Panc1 (cell line): ENCODE results near the gene GSDMA. TPM values are rescaled to one million over a fixed set of nuclear protein-coding genes. Genes with fewer than 3 reads are reported as not detected.

Source experiments
- ATAC-seq: fragments of 200-7000 bp; cut with Tn5 transposase; 2 replicates; pipeline ENCODE4 v1.9.1; 2020; ENCODE audit warnings: mild to moderate bottlenecking, moderate library complexity
- BruUV-seq: library from RNA; stranded (reverse); fragments of 400-500 nt; replicated peaks from 2 replicates; lab custom pipeline; 2021; lab: Mats Ljungman, UMichigan
- CTCF ChIA-PET: fragments of 300-600 bp; sonication (Branson Sonifier 250); formaldehyde crosslinking; loops from one replicate; lab custom pipeline; 2022; ENCODE audit warnings: antibody characterized with exemption; lab: Charles Lee
- POLR2A ChIA-PET: fragments of 300-600 bp; sonication (Branson Sonifier 250); formaldehyde crosslinking; loops from one replicate; lab custom pipeline; 2022; ENCODE audit warnings: antibody characterized with exemption; lab: Charles Lee
- DNase-seq: peaks from one replicate; pipeline ENCODE4 v3.0.0-alpha.2; 2010; ENCODE audit warnings: low read depth, low spot score
- H3K27ac ChIP-seq: 2 replicates; pipeline ENCODE4 v1.5.1; 2011; ENCODE audit warnings: mild to moderate bottlenecking, low read length, inconsistent platforms
- H3K27me3 ChIP-seq: fragments of 200-500 bp; sonication (Bioruptor generic); 2 replicates; pipeline ENCODE4 v1.6.0; 2014; ENCODE audit warnings: low read length, inconsistent platforms; ENCODE audit not compliant: control insufficient read depth, insufficient read depth
- H3K36me3 ChIP-seq: fragments of 200-500 bp; sonication (Bioruptor generic); 2 replicates; pipeline ENCODE4 v1.5.1; 2014; ENCODE audit warnings: inconsistent platforms, mild to moderate bottlenecking, low read length, moderate library complexity; ENCODE audit not compliant: control insufficient read depth, insufficient read depth
- H3K4me1 ChIP-seq: 2 replicates; pipeline ENCODE4 v1.5.1; 2011; ENCODE audit warnings: inconsistent platforms, mild to moderate bottlenecking, low read length, moderate library complexity; ENCODE audit not compliant: control insufficient read depth, insufficient read depth
- H3K4me3 ChIP-seq, 2 experiments: 2 replicates each; pipeline ENCODE4 v1.5.1; 2011 to 2012; ENCODE audit warnings: low read depth in 2 of 2, low read length in 2 of 2, mild to moderate bottlenecking in 2 of 2, inconsistent platforms in 1 of 2, moderate library complexity in 1 of 2
- H3K9me3 ChIP-seq: fragments of 200-500 bp; sonication (Bioruptor generic); 2 replicates; pipeline ENCODE4 v1.5.1; 2014; ENCODE audit warnings: low read depth, mild to moderate bottlenecking, inconsistent platforms, low read length, moderate library complexity; ENCODE audit not compliant: control insufficient read depth, insufficient read depth
- POLR2AphosphoS5 ChIP-seq: IDR thresholded peaks from 2 replicates; pipeline ENCODE4 v1.6.1; 2012; ENCODE audit warnings: mild to moderate bottlenecking, low read depth, low read length, moderate library complexity
- SIN3A ChIP-seq: IDR thresholded peaks from 2 replicates; pipeline ENCODE4 v1.6.1; 2012; ENCODE audit warnings: low read depth, mild to moderate bottlenecking, low read length, moderate library complexity, borderline replicate concordance; ENCODE audit not compliant: insufficient read depth
- TCF7L2 ChIP-seq: IDR thresholded peaks from 2 replicates; pipeline ENCODE4 v1.6.1; 2011; ENCODE audit warnings: mild to moderate bottlenecking, low read depth, low read length, inconsistent platforms
- in situ Hi-C: cut with HindIII; loops from 2 replicates; pipeline ENCODE4 v1.10.0; 2016; ENCODE audit warnings: low sequenced_read_pairs, low pct_unique_long_range_greater_than_20kb
- intact Hi-C: fragments of 100-400 bp; cut with micrococcal nuclease; formaldehyde crosslinking; loops from one replicate; pipeline ENCODE4 v1.10.0; 2022; ENCODE audit not compliant: unreplicated experiment
- total RNA-seq: library from RNA; stranded (reverse); gene quantifications from one replicate; pipeline ENCODE4 v1.2.1, GENCODE V29; 2021; ENCODE audit not compliant: unreplicated experiment
- TF ChIP-seq, protein P1 (sequence below), 2 experiments: IDR thresholded peaks; 2 replicates each; pipeline ENCODE4 v1.6.1; 2011 to 2012; ENCODE audit warnings: low read depth in 2 of 2, control low read depth in 1 of 2, low read length in 1 of 2, mild to moderate bottlenecking in 1 of 2, moderate library complexity in 1 of 2; ENCODE audit not compliant: insufficient read depth in 1 of 2
- TF ChIP-seq, protein P2 (sequence below): fragments of 450-650 bp; IDR thresholded peaks from 2 replicates; pipeline ENCODE4 v1.5.1; 2017; ENCODE audit warnings: mild to moderate bottlenecking

The GSDMA gene
- total RNA-seq, 1 experiment from 2014 or later: not detected

DNA sequence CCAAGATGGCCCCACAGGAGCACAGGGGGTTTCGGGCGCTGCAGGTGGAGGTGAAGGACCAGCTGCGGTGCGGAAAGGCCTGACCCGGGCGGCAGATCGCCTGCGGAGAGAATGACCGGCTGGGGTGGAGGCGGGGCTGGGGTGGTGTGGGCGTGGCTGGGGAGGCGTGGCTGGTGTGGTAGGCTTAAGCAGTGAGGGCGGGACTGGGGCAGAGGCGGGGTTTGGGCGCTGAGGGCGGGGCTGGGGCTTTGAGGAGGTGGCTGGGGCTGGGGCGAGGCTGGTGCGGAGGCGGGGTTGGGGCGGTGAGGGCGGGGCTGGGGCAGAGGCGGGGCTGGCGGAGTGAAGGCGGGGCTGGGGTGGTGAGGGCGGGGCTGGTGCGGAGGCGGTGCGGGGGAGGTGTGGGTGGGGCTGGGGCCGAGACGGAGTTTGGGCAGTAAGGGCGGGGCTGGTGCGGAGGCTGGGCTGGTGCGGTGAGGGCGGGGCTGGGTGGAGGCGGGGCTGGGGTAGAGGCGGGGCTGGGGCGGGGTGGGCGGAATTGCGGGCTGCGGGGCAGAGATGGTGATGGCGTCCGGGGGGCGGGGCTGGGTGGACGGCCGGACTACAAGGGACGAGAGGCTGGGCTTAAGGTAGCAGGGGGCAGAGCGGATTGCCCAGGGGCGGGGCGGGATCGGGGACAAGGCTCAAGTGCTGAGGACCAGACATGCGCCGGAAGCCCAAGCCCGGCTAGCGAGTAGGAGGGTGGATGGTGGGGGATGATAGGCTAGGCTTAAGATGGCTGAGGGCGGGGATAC is 9.9 kb upstream of the GSDMA start:
- no peak for TF ChIP-seq SIN3A
- no peak for TF ChIP-seq POLR2AphosphoS5
- TF ChIP-seq, protein P1, sequence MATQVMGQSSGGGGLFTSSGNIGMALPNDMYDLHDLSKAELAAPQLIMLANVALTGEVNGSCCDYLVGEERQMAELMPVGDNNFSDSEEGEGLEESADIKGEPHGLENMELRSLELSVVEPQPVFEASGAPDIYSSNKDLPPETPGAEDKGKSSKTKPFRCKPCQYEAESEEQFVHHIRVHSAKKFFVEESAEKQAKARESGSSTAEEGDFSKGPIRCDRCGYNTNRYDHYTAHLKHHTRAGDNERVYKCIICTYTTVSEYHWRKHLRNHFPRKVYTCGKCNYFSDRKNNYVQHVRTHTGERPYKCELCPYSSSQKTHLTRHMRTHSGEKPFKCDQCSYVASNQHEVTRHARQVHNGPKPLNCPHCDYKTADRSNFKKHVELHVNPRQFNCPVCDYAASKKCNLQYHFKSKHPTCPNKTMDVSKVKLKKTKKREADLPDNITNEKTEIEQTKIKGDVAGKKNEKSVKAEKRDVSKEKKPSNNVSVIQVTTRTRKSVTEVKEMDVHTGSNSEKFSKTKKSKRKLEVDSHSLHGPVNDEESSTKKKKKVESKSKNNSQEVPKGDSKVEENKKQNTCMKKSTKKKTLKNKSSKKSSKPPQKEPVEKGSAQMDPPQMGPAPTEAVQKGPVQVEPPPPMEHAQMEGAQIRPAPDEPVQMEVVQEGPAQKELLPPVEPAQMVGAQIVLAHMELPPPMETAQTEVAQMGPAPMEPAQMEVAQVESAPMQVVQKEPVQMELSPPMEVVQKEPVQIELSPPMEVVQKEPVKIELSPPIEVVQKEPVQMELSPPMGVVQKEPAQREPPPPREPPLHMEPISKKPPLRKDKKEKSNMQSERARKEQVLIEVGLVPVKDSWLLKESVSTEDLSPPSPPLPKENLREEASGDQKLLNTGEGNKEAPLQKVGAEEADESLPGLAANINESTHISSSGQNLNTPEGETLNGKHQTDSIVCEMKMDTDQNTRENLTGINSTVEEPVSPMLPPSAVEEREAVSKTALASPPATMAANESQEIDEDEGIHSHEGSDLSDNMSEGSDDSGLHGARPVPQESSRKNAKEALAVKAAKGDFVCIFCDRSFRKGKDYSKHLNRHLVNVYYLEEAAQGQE (IDR thresholded peaks at IDR 0.05; ENCODE audit: insufficient read depth in 1 of 2, low read depth in 2 of 2, low read length in 1 of 2): no peak
- TF ChIP-seq TCF7L2: no peak
- TF ChIP-seq, protein P2, sequence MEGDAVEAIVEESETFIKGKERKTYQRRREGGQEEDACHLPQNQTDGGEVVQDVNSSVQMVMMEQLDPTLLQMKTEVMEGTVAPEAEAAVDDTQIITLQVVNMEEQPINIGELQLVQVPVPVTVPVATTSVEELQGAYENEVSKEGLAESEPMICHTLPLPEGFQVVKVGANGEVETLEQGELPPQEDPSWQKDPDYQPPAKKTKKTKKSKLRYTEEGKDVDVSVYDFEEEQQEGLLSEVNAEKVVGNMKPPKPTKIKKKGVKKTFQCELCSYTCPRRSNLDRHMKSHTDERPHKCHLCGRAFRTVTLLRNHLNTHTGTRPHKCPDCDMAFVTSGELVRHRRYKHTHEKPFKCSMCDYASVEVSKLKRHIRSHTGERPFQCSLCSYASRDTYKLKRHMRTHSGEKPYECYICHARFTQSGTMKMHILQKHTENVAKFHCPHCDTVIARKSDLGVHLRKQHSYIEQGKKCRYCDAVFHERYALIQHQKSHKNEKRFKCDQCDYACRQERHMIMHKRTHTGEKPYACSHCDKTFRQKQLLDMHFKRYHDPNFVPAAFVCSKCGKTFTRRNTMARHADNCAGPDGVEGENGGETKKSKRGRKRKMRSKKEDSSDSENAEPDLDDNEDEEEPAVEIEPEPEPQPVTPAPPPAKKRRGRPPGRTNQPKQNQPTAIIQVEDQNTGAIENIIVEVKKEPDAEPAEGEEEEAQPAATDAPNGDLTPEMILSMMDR: no peak
- H3K4me3 ChIP-seq: peak overlapping the region; percentile 43 to 63
- DNase-seq (no peak), ATAC-seq (peak; percentile 94)
- no peaks in the 10 kb centered on the region for H3K9me3 ChIP-seq
- CTCF ChIA-PET: interaction anchor here (0.5 to 0.6 kb wide), 2 partner anchors 28 to 31 kb away, joined by 3 read pairs; partner anchors contain the start of gene PSMD3
- no TSS peak for BruUV-seq
- H3K27ac ChIP-seq: peak overlapping the region; percentile 65
- no peaks in the 10 kb centered on the region; the same call in 1 of the 2 replicates for H3K4me1 ChIP-seq
- no peaks in the 10 kb centered on the region for H3K36me3 ChIP-seq
- H3K27me3 ChIP-seq: no peaks in the 10 kb centered on the region
- POLR2A ChIA-PET: interaction anchor here (0.6 to 0.7 kb wide), 4 partner anchors 22 to 160 kb away, joined by 4 to 13 read pairs (median 6); no protein-coding TSS in a partner anchor
- in situ Hi-C loops: no loop called here
- intact Hi-C loops: no loop called here

DNA sequence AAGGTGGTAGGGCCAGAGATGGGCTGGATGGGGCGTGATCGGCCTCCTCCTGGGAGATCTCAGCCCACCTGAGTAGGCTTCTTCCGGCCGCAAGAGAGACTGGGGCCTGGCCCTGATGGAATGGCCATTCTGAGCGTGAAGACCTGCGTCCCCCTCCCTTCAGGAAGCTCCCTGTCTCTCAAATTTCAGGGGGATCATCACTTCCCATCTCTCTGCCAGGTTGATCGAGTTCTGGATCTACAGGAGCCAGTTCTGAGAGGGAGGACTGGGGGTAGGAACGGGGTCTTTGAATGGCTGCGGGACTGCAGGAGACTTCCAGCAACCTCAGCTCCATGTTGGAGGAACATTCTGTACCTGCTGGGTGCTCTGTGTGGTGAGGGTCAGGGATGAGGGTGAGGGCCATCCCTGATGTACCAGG is 9.3 kb upstream of the GSDMA start:
- Histone ChIP-seq H3K9me3 (no peaks in the 10 kb centered on the region), H3K4me1 (no peaks in the 10 kb centered on the region; the same call in 1 of the 2 replicates), H3K27ac (peak overlapping the region; percentile 65), H3K27me3 (no peaks in the 10 kb centered on the region), H3K4me3 (peak overlapping the region; percentile 41 to 63), H3K36me3 (no peaks in the 10 kb centered on the region)
- intact Hi-C loops (no loop called here), in situ Hi-C loops (no loop called here)
- DNase-seq (no peak), ATAC-seq (no peak)
- no peak for TF ChIP-seq POLR2AphosphoS5
- TF ChIP-seq TCF7L2: no peak
- TF ChIP-seq SIN3A: no peak
- BruUV-seq: no TSS peak
- CTCF ChIA-PET: interaction anchor here (0.5 kb wide), 1 partner anchor 31 kb away, joined by 3 read pairs; no protein-coding TSS in a partner anchor
- POLR2A ChIA-PET: interaction anchor here (0.7 kb wide), 1 partner anchor 21 kb away, joined by 4 read pairs; no protein-coding TSS in a partner anchor
